Neural crest cell (in vitro differentiated cells): ENCODE measurements around the gene SERGEF. TPM values are rescaled to one million over a fixed set of nuclear protein-coding genes. Genes with fewer than 3 reads are reported as not detected.

ENCODE experiments used
- DNase-seq: peaks from one replicate; pipeline ENCODE4 v3.0.0; 2021; ENCODE audit warnings: low read depth, mixed read lengths, low spot score
- H3K27ac Mint-ChIP-seq: one replicate; pipeline ENCODE4 v1.8.0; 2021; ENCODE audit warnings: mild to moderate bottlenecking, mixed read lengths; ENCODE audit not compliant: unreplicated experiment
- H3K27me3 Mint-ChIP-seq: 2 replicates; pipeline ENCODE4 v1.8.0; 2021; ENCODE audit warnings: low read depth, mild to moderate bottlenecking, mixed read lengths
- H3K36me3 Mint-ChIP-seq: 2 replicates; pipeline ENCODE4 v1.8.0; 2021; ENCODE audit warnings: low read depth, mild to moderate bottlenecking, mixed read lengths
- H3K4me1 Mint-ChIP-seq: 2 replicates; pipeline ENCODE4 v1.8.0; 2021; ENCODE audit warnings: mixed read lengths
- H3K4me3 Mint-ChIP-seq: one replicate; pipeline ENCODE4 v1.8.0; 2021; ENCODE audit warnings: mild to moderate bottlenecking, mixed read lengths
- H3K9me3 Mint-ChIP-seq: 2 replicates; pipeline ENCODE4 v1.8.0; 2021; ENCODE audit warnings: mixed read lengths
- CTCF ChIP-seq: fragments of 200-600 bp; sonication (generic); conservative IDR thresholded peaks from 2 replicates; pipeline ENCODE4 v1.5.0; 2021; ENCODE audit warnings: antibody characterized with exemption, mild to moderate bottlenecking
- long read RNA-seq: library from polyadenylated mRNA; unstranded; transcript quantifications from one replicate; pipeline ENCODE4 v2.0.0, GENCODE V29; 2020
- total RNA-seq: library from RNA; stranded (reverse); gene quantifications from 2 replicates; pipeline ENCODE4 v1.2.1, GENCODE V29; 2021

SERGEF gene
- 29.6 and 41.6 TPM in 2 replicates for total RNA-seq
- long read RNA-seq, transcript SERGEF-201 (11 exons, 1,566 nt) = major isoform, 8 of 40 reads
- long read RNA-seq, partial matches to known transcripts = 3 of 40 reads
- long read RNA-seq, other reads (novel, unspliced or antisense) = 25 of 40 reads

GRCh38 chr11:18012906-18013781 lies at the start of gene SERGEF:
TSS of gene SERGEF (minus strand) at chr11:18013047. CDS start at chr11:18013010, 37 bp downstream.
- Mint-ChIP-seq H3K36me3 (no peaks in the 10 kb centered on the region), H3K27ac (peak within 1 kb of the TSS; percentile 97), H3K9me3 (no peaks in the 10 kb centered on the region), H3K4me1 (peaks cover 32% of the 10 kb centered on the region), H3K4me3 (peak within 1 kb of the TSS; percentile 99), H3K27me3 (peaks cover 21% of the 10 kb centered on the region)
- peak; percentile 24 for TF ChIP-seq CTCF
- DNase-seq = peak; percentile 82

GRCh38 chr11:18061351-18061750 lies 48.5 kb upstream of the SERGEF start:
- Mint-ChIP-seq H3K9me3 (no peaks in the 10 kb centered on the region), H3K36me3 (no peaks in the 10 kb centered on the region), H3K27ac (no peak overlapping the region), H3K4me1 (no peaks in the 10 kb centered on the region), H3K4me3 (no peak overlapping the region), H3K27me3 (no peaks in the 10 kb centered on the region)
- no peak for DNase-seq
- no peak for TF ChIP-seq CTCF

- no peaks in the 10 kb centered on the region for H3K4me1 Mint-ChIP-seq
- no peak overlapping the region for H3K4me3 Mint-ChIP-seq
- no peaks in the 10 kb centered on the region for H3K36me3 Mint-ChIP-seq
- H3K9me3 Mint-ChIP-seq = no peaks in the 10 kb centered on the region
- TF ChIP-seq CTCF = no peak
- DNase-seq = no peak
- no peak overlapping the region for H3K27ac Mint-ChIP-seq
- H3K27me3 Mint-ChIP-seq = no peaks in the 10 kb centered on the region
These were observed 43.8 kb upstream of the SERGEF start for GRCh38 chr11:18056561-18057181.

- no peak overlapping the region for H3K4me3 Mint-ChIP-seq
- H3K4me1 Mint-ChIP-seq = no peaks in the 10 kb centered on the region
- peaks cover 3% of the 10 kb centered on the region for H3K36me3 Mint-ChIP-seq
- no peaks in the 10 kb centered on the region for H3K27me3 Mint-ChIP-seq
- DNase-seq = no peak
- H3K27ac Mint-ChIP-seq = no peak overlapping the region
- no peak for TF ChIP-seq CTCF
- peaks cover 3% of the 10 kb centered on the region for H3K9me3 Mint-ChIP-seq
These were observed 41.8 kb upstream of the SERGEF start for GRCh38 chr11:18054511-18055103.

GRCh38 chr11:18050848-18051247 lies 38.0 kb upstream of the SERGEF start:
- Mint-ChIP-seq H3K4me1 (peaks cover 5% of the 10 kb centered on the region), H3K9me3 (peaks cover 14% of the 10 kb centered on the region), H3K27me3 (peaks cover 27% of the 10 kb centered on the region), H3K4me3 (no peak overlapping the region), H3K27ac (no peak overlapping the region), H3K36me3 (peaks cover 6% of the 10 kb centered on the region)
- TF ChIP-seq CTCF = no peak
- DNase-seq = no peak
